ENCODE results near the gene FNBP1.
"Not testable (repeated sequence)": the region's sequence is repeated elsewhere in the genome, so short reads cannot be mapped to it uniquely, and the experiment has no call there.

FNBP1 gene

GRCh38 chr9:129895376-129896268 lies 147.4 kb downstream of the FNBP1 start:
- DNase-seq (ENCODE audit: low read depth in 2 of 2, low spot score in 1 of 2) = no peak

GRCh38 chr9:129894120-129894823 lies 148.7 kb downstream of the FNBP1 start:
- no peak for DNase-seq (ENCODE audit: low read depth in 2 of 2, low spot score in 1 of 2)

- DNase-seq (ENCODE audit: low read depth in 2 of 2, low spot score in 1 of 2) = no peak
Observed at GRCh38 chr9:129891569-129891968, 151.4 kb downstream of the FNBP1 start.

- DNase-seq (ENCODE audit: low read depth in 2 of 2, low spot score in 1 of 2) = not testable (repeated sequence)
Observed at GRCh38 chr9:129890718-129891299, 152.2 kb downstream of the FNBP1 start.

GRCh38 chr9:129889941-129890717 lies 152.9 kb downstream of the FNBP1 start:
- peak; percentile 46 to 60 for DNase-seq (ENCODE audit: low read depth in 2 of 2, low spot score in 1 of 2)

- DNase-seq (ENCODE audit: low read depth in 2 of 2, low spot score in 1 of 2) = no peak
Observed at GRCh38 chr9:129889122-129889940, 153.7 kb downstream of the FNBP1 start.

- peak; percentile 68 to 88 for DNase-seq (ENCODE audit: low read depth in 2 of 2, low spot score in 1 of 2)
Observed at GRCh38 chr9:129888293-129889121, 154.5 kb downstream of the FNBP1 start.

GRCh38 chr9:129887334-129888292 lies 155.4 kb downstream of the FNBP1 start:
- DNase-seq (ENCODE audit: low read depth in 2 of 2, low spot score in 1 of 2) = peak in 1 of 2 donors; percentile 36

- DNase-seq (ENCODE audit: low read depth in 2 of 2, low spot score in 1 of 2) = no peak
Observed at GRCh38 chr9:129886226-129887174, 156.5 kb downstream of the FNBP1 start.

GRCh38 chr9:129885670-129886106 lies 157.3 kb downstream of the FNBP1 start:
- DNase-seq (ENCODE audit: low read depth in 2 of 2, low spot score in 1 of 2) = peak; percentile 69 to 89

- no peak for DNase-seq (ENCODE audit: low read depth in 2 of 2, low spot score in 1 of 2)
Observed at GRCh38 chr9:129885018-129885669, 157.8 kb downstream of the FNBP1 start.

- peak; percentile 89 to 90 for DNase-seq (ENCODE audit: low read depth in 2 of 2, low spot score in 1 of 2)
Observed at GRCh38 chr9:129884220-129885017, 158.6 kb downstream of the FNBP1 start.

GRCh38 chr9:129881547-129882324 lies 161.3 kb downstream of the FNBP1 start:
- DNase-seq (ENCODE audit: low read depth in 2 of 2, low spot score in 1 of 2) = no peak

- no peak for DNase-seq (ENCODE audit: low read depth in 2 of 2, low spot score in 1 of 2)
Observed at GRCh38 chr9:129880654-129881546, 162.1 kb downstream of the FNBP1 start.

All from stimulated activated CD8-positive, alpha-beta memory T cell treated with anti-CD3 and anti-CD28 coated beads, Interleukin-4, amount 100 ng/mL, for 4 hours (primary cell).